HPDE6-E6E7 (cell line): Measurements from ENCODE around the gene KBTBD12.

ENCODE experiments used
- DNase-seq: peaks from one replicate; pipeline ENCODE4 v3.0.0; 2011; ENCODE audit warnings: missing footprints; ENCODE audit errors: extremely low spot score

KBTBD12 gene

DNA sequence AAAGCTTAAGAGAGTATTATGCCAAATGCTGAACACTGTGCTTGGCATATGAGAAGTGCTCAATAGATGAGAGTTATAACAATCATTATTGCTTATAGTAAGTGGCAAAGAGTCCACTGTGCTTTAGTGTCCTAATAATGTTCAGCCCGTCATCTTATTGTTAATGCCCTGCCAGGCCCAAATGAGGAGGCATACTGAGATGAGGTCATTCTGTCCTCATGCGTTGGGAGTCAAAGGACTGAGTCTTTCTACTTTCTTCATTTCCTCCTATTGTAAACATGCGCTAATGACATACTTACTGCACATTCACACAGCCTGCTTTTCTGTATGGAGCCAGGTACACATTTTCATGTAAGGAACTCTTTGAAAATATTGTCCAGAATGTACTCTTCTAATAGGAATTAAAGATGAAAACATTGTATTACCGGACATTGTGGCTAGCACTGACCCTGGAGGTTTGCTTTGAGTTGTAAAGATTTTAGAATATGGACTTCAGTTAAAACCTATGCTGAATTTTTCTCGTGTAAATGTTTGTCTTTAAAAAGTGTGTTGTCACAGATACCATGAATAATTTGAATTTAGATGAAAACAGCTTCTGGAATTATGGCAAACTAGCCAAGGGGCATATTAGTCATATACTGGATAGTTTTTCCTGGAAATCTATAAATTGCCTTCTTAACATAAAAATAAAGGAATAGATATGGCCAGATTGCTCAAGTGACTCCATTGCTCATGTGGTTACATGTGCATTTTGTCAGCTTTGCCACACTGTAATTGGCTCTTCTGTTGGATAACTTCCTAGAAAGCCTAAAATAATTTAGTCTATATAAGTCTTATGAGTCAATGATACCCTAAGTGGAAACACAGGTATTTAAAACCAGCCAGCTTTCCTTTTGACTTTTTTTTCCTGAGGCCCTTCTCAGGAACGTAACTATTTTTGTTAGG lies 38.3 kb downstream of the KBTBD12 start:
- no peak for DNase-seq

DNA sequence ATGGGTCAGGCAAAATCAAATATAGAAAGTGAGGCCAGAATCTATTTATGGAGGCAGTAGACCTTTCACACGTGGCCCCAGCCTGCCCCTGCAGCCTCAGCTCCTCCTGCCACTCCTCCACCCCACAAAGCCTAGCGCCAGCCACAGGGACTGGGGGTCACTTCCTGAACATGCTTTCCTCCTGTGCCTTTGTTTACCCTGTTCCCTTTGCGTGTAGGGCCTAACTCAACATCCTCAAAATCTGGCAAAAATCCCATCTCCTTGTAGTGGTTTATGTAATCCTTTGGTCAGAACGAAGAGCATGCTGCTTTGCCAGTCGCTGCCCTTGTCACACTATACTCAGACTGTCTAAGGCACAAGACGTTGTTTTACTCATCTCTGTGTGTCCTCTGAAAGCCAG lies 39.6 kb downstream of the KBTBD12 start:
- no peak for DNase-seq

DNA sequence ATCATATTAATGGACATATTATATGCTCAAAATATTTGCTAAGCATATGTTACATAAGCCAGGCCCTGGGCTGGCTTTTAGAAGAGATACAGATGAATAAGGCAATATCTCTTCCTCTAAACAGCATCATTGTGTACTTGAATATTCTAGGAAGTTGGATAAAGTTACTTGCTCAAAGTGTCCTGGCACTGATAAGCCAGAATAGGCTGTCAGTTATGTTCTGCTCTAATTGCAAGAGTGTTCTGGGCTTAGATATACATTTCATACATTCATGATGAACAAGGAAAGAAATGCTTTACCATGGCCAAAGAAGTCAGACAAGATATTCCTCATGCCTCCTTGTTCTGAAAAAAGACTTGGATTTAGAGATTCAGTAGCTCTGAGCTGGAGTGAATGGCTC lies 40.7 kb downstream of the KBTBD12 start:
- no peak for DNase-seq

DNA sequence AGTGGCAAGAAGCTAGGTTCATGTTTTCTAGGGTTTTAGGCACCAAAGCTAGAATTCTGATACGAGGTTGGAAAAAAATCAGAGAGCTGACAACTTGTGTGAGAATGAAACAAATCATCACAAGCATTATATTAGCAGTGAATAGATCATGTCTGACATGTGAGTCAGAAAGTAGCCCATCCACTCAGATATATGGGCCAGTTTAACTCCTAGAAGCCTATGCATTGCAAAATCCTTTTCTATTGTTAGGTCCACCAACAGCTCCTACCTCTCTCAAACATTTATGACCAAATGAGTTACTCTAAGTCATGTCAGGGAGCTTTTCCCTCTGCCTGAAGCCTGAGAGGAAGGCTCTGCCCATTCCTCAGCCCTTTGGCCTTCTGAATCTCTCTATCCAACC lies 44.0 kb downstream of the KBTBD12 start:
- DNase-seq: no peak

DNA sequence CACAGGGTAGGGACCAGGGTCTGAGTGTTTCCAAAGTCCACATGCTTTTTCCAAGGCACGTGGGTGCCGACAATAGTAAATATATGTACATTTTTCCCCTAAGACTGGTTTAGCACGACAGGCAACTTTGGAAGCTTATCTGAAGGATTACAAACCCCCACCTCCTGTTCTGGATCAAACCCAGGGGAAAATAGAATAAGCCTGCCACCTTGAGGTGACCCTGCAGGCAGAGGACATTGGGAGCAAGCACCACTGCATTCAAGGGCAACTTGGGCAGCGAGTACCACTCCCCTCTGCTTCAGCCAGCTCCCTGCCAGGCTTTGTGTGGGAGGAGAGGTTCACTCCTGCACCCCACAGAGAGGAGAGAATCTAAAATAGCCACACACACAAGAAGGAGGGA lies 44.8 kb downstream of the KBTBD12 start:
- DNase-seq: peak; percentile 16

DNA sequence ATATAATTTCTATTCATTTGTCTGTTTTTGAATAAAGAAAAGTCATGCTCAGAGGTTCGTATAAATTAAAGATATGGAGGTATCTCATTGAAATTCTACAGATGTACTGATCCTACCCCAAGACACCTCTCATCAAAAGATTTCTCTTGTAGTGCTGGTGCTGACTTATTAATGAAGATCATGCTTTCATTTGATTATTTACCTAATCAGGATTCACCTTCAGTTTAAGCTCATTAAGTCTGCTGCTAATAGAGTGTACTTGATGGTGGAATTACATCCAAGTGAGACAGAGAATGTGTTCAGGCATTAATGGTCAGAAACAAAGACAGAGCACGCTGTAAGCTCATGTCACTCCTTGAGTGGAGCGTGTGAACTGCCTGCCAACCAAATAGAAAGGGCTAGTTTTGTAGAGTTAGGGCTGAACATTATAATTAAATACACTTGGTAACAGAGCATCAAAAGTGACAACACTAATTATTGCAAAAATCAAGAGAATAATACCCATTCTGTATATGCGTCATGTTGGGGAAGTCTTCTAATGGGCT lies 45.5 kb downstream of the KBTBD12 start:
- DNase-seq: no peak

DNA sequence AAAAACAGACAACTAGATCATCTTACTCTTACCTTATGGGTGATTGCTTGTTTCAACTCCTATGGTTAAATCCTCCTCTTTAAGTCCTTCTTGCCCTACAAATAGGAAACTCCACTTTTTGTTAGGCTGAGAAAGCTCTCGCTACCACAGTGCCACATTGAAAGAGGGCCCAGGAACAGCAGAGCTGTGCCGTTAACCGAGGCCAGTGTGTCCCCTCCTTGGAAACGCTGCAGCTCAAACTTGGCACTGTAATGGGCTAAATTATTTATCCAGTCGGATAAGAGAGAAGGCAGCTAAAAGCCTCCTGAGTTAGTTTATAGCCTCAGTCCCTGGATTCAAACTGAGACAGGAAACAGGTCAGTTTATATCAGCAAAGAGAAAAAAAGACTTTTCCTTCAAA lies 46.1 kb downstream of the KBTBD12 start:
- DNase-seq: no peak

DNA sequence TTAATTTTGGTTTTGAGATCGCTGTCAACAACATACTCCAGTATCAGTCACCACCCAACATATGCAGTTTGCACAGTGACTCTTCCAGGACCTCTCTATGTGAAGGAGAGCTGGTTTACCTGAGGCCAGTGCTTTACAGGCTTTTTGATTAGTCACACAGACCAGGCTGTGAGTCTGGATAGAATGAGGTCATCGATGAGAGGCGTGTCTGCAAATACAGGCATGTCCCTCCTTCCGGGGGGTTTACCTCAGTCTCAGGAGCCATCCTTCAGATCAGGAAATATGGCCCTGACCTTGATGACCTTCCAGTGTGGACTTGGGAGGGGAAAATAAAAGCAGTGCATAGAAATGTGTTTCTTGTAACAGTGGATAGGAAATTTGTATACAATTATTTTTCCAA lies 46.9 kb downstream of the KBTBD12 start:
- DNase-seq: peak; percentile 91

DNA sequence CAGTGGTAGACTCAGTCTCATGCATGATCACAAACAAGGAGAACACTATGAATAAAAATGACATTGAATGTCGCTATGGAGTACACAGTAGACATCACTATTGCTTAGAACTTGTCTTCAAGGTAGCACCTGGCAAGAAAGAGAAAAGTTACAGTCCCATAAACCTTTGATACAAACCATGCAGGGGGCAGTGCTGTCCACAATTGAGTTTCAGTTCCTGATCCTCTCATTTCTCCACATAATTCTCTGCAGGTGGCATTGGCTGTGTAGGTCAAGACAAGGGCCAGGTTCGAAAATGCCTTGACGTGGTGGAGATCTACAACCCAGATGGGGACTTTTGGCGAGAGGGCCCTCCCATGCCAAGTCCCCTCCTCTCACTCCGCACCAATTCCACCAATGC lies 47.9 kb downstream of the KBTBD12 start:
- no peak for DNase-seq

DNA sequence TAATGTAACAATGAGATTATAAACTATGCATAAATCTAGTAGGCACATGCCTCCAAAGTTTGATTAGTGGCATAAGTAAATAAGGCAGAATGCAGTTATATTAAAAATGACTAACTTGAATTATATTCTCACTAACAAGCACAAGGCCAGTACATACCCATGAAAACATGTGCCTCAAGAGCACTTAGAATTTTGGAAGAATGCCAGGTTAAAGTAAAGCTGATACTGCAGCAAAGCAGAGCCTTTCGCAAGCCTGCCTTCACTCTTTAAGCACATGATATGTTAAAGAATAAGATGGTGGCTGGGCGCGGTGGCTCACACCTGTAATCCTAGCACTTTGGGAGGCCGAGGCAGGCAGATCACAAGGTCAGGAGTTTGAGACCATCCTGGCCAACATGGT lies 49.0 kb downstream of the KBTBD12 start:
- DNase-seq: no peak

DNA sequence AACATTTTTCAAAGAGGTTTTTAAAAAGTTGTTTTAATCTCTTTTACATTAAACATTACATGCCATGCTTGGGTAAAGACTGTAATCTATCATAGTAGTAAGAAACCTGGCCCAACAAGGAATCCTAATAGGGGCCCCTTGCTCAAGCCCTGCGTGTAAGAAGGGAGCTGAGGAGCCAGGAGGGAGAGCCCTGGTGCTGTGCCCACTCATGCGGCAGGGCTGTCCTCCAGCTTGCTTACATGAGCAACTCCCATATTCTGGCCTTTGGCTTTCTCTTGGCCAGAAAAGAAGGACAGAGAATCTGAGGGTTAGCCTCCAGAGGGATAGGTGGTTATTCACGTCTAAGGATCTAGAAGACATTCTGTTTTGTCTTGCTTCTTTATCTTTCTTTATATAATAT lies 49.8 kb downstream of the KBTBD12 start:
- DNase-seq: no peak

DNA sequence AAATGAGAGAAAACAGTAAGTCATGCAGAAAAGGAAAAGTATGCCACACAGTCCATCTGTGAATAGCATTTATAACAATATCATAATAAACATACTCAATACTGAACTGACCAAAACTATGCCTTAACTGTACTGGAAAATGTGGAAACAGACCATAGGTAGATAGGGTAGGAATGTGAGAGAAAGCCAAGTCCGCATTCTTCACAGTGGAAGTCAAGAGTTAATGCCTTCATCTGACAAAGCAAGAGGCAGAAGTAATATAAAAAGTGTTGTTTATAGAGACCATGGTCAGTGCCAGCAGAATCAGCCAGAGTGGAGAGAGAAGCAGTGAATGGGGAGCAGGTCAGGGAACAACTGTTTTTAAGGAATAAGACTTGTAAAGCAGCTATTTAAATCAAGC lies 52.3 kb downstream of the KBTBD12 start:
- DNase-seq: no peak

DNA sequence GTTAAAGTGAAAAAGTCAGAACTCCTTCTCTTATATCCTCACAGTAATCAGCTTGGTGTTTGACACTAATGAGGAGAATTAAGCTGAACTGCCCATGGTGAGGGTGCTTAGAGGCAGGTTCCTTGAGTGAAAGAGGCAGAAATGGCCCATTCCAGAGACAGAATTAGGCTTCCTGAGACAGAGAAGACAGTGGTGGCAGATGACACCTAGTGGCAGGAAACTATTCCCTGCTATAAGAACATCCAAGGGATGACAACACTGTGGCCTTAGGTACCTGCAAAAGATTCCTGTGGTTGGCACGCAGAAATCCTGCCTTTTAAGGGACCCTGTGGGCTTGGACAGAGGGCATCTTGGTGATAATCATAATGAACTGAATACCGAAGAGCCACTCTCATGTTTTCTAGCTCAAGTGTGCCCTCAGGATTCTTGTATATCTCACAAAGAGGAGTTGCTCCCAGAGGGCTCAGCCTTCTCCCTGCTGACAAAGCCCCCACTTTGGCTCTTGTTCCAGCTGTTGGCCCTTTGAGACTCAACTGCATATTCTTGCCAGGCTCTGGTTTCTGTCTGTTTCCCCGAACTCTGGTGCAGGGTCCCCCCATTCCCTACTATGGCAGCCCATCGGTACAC lies 56.0 kb downstream of the KBTBD12 start:
- DNase-seq: peak; percentile 49

DNA sequence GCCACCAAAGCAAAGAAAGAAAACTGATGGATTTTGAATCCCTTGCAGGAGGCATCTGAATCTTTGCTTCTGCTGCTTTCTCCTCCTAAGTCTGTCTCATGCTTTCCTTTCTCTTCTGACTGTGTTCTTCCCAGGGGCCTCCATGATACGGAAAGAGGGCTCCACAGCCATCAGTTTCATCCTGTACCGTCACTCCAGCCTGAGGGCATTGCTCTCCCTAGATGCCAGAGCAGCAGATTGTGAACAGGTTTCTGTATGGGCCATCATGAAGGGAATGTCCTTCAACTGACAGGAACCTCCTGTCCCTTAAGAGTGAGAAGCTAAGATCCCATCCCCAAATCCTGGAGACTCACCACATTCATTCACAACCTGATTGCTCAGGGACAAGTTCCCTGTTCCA lies 59.2 kb downstream of the KBTBD12 start:
- no peak for DNase-seq

DNA sequence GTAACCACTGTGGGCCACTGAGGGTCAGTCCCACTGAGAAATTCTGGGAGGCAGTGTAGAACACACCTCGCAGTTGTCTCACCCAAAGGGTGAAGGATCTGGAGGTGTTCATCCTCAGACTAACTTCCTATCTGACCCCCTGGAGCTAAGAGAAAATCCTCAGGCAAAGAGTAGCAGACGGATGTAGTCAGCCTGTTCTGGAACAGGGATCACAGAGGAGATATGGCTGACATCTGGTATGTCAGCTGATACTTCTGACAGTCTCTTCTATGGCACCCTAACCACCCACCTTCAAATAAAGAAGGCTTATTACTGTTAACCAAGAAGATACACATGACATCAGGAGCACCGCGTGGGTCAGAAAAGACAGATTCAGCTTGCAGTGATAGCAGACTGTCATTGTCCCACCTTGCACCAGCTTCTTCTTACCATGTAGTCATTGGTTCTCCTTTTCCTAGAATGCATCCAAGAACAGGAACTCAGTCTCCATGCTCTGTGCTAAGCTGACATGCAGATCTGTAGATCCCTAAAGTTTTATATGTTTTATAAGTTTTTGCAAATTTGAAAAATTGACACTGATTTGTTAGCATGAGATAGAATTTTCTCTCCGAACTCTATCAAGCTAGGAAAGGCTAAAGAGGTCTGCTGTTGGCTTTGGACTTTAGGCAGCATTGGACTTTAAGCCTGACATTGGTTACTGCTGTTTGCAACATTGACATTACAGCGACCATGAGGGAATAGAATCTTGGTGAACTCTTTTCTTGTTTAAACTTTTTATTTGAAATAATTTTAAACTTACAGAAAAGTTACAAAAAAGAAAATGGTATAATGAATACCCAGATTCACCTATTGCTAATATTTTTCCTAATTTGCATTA lies 60.4 kb downstream of the KBTBD12 start:
- no peak for DNase-seq

DNA sequence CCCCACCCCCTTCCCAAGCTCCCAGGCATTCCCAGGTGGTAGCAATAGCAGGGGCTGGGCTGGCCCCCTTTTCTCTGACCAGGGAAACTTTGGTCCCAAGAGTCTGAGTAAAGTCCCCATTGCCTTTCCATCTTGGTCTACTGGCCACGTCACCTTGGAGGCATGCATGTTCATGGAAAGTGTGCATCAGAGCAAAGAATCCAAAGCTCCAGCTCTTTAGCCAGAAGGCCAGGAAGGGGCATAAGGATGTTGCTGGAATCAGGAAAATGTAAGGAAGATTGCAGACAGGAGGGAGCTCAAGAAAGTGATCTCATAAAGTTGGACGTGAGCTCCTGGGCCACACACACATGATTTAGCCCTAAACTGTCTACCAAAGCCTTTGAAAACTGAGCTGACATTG lies 63.6 kb downstream of the KBTBD12 start:
- no peak for DNase-seq

DNA sequence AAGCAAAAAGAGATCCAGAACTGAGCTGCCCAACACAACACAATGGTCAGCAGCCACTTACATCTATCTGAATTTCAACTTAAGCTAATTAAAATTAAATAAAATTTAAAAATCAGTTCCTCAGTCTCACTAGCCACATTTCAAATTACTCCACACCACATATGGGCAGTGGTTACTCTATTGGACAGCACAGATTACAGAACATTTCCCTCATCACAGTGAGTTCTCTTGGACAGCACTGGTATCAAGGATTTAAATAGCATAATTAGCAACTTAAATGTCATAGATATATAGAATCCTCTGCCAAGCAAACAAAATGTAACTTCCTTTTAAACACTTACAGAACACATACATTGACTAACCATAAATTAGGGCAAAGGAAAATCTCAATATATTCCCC lies 64.4 kb downstream of the KBTBD12 start:
- DNase-seq: no peak

DNA sequence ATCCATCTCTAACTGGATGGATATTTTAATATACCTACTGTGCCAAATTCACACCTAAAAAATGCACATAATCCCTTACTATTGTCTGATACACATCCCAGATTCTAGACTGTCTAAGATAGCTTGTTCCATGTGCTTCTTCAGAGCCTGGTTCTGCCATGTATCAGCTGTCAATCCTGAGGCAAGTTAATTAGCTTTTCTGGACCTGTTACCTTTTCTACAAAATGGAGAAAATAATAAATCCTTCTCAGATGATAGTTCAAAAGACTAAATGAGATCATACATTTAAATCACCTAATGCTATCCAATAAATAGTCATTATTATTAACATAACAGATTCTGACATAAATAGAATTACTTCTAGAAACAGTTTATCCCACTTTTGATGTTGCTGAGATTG lies 66.1 kb downstream of the KBTBD12 start:
- no peak for DNase-seq

DNA sequence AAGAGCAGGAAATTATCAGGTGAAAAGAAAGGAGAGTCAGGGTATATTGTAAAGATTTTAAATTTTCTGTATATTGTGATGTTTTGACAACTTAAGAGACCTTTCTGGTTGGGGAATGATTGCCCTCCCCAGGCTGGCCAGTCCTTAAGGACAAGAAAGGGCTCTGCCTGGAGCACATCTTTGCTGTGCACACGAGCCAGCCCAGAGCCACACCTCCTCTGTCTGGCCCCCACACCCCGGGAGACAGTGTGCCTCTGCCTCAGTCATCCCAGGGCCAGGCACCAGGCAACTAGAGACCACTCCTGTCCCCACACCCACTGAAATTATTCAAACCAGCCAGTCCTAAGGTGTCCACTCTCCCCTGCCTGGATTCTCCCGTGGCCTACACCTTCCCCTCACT lies 67.1 kb downstream of the KBTBD12 start:
- DNase-seq: no peak

DNA sequence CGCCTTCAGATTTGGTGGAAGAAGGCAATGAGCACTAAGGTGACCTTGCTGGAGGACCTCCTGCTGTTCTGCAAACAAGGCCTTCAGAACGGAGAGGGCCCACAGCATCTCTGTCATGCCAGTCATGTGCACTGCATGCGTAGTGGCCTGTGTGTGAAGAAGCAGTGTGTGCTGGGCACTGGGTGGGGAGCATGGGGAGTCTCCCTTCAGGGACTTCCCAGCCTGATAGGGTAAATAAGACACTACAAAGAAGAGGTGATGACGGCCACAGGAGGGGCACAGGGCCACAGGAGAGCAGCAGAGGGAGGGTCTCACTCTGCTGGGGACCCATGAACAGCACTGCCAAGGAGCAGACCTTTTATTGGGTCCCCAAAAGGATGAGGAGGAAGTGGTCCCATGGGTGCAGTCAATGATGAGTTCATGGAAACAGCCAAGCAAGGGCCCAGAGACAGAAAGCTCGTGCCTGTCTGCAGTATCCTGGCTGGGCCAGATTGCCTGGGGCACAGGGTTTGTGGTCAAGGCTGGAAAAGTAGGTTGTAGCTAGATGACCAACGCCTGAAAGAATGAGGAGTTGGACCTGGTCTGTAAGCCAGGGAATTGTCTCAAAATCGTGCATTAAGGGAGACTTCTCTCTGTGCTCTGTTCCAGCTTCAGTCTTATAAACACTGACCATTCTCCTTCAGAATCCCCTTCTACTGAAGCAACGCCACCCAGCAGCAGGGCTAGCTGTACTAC lies 69.4 kb downstream of the KBTBD12 start:
- DNase-seq: no peak

DNA sequence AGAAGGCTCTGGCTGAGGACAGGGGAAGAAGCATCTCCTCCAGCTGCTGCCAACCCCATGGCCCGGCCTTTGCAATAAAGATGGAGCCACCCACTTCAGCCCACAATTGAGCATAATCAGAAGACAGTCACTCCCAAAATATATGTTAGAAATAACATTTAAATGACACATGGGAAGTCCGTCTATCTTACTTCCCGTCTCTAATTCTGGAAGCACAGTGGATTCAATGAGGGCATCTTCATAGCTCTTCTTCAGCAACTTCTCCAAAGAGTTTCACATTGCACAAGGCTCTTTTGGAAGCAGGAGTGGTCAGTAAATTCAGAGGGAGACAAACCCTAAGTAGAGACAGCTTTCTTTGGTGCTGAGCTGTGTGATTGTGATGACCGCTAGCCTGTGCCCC lies 70.2 kb downstream of the KBTBD12 start:
- no peak for DNase-seq
